Activated T-cell treated with anti-CD3 and anti-CD28 coated beads for 4 hours (primary cell): Measurements from ENCODE around the gene SCAMP4.
"Not testable (repeated sequence)": the region's sequence is repeated elsewhere in the genome, so short reads cannot be mapped to it uniquely, and the experiment has no call there.

Experiments
- DNase-seq: peaks from one replicate; pipeline ENCODE4 v3.0.0-alpha.2; 2020

SCAMP4 gene

GRCh38 chr19:1883784-1884183, 21.4 kb upstream of the SCAMP4 start:
- DNase-seq = no peak

- no peak for DNase-seq
These were observed 20.9 kb upstream of the SCAMP4 start for GRCh38 chr19:1884291-1884718.

GRCh38 chr19:1884719-1885334, 20.4 kb upstream of the SCAMP4 start:
- no peak for DNase-seq

- DNase-seq = peak; percentile 97
These were observed 19.6 kb upstream of the SCAMP4 start, which contains the start of gene ABHD17A for GRCh38 chr19:1885398-1886119. TSS of gene ABHD17A (minus strand) at chr19:1885496. CDS start at chr19:1881566, 3,930 bp downstream.

- not testable (repeated sequence) for DNase-seq
These were observed 18.8 kb upstream of the SCAMP4 start for GRCh38 chr19:1886360-1886759.

- no peak for DNase-seq
These were observed 16.8 kb upstream of the SCAMP4 start for GRCh38 chr19:1888385-1888784.

GRCh38 chr19:1889907-1890306, 15.3 kb upstream of the SCAMP4 start:
- DNase-seq = no peak

GRCh38 chr19:1893791-1894190, 11.4 kb upstream of the SCAMP4 start:
- no peak for DNase-seq

- no peak for DNase-seq
These were observed 8.7 kb upstream of the SCAMP4 start for GRCh38 chr19:1896508-1896907.

- DNase-seq = no peak
These were observed 3.2 kb upstream of the SCAMP4 start for GRCh38 chr19:1901940-1902404.

- DNase-seq = no peak
These were observed 2.3 kb upstream of the SCAMP4 start for GRCh38 chr19:1902923-1903322.

GRCh38 chr19:1904860-1905109, 414 bp upstream of the SCAMP4 start:
- DNase-seq = no peak

GRCh38 chr19:1905863-1906375, 720 bp downstream of the SCAMP4 start:
- DNase-seq = no peak

- DNase-seq = no peak
These were observed 1.9 kb downstream of the SCAMP4 start for GRCh38 chr19:1906985-1907562.

- no peak for DNase-seq
These were observed 2.6 kb downstream of the SCAMP4 start for GRCh38 chr19:1907563-1908363.

GRCh38 chr19:1908364-1908678, 3.1 kb downstream of the SCAMP4 start:
- DNase-seq = no peak

- DNase-seq = no peak
These were observed 4.5 kb downstream of the SCAMP4 start for GRCh38 chr19:1909761-1910080.

- DNase-seq = no peak
These were observed 5.0 kb downstream of the SCAMP4 start for GRCh38 chr19:1910177-1910576.

- DNase-seq = no peak
These were observed 5.9 kb downstream of the SCAMP4 start for GRCh38 chr19:1911098-1911497.

GRCh38 chr19:1911995-1912394, 6.8 kb downstream of the SCAMP4 start:
- DNase-seq = no peak

- DNase-seq = no peak
These were observed 7.7 kb downstream of the SCAMP4 start for GRCh38 chr19:1912760-1913505.

- DNase-seq = no peak
These were observed 8.8 kb downstream of the SCAMP4 start for GRCh38 chr19:1913781-1914577.
